ENCODE data around the gene SCFD2. TPM values are rescaled to one million over a fixed set of nuclear protein-coding genes. Genes with fewer than 3 reads are reported as not detected.

The SCFD2 gene
- polyA plus RNA-seq, 1 of the 3 experiments (the other 2 are of a cell fraction) = 14.1 TPM

DNA sequence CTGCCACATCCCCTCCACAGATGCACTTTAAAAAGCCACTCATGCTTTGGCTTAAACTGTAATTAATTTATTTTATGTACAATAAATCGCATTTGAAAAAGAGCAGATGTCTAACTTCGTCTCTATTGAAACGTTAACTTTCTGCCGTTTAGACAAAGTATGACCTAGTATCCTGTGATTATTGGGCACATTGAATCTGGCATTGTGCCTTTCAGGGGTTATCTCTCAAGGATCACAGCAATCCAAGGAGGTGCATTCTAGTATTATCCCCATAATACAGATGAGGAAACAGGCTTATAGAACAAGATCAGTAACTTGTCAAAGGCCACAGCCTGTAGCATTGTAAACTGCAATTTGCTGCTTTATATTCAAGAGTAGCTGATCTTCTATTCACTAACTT lies 499.1 kb downstream of the SCFD2 start (continued):
- TF ChIP-seq, protein P1, sequence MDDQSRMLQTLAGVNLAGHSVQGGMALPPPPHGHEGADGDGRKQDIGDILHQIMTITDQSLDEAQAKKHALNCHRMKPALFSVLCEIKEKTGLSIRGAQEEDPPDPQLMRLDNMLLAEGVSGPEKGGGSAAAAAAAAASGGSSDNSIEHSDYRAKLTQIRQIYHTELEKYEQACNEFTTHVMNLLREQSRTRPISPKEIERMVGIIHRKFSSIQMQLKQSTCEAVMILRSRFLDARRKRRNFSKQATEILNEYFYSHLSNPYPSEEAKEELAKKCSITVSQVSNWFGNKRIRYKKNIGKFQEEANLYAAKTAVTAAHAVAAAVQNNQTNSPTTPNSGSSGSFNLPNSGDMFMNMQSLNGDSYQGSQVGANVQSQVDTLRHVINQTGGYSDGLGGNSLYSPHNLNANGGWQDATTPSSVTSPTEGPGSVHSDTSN (IDR thresholded peaks at IDR 0.05) = no peak
- TF ChIP-seq POLR2AphosphoS5 (IDR thresholded peaks at IDR 0.05; ENCODE audit: low read depth, low read length) = no peak

DNA sequence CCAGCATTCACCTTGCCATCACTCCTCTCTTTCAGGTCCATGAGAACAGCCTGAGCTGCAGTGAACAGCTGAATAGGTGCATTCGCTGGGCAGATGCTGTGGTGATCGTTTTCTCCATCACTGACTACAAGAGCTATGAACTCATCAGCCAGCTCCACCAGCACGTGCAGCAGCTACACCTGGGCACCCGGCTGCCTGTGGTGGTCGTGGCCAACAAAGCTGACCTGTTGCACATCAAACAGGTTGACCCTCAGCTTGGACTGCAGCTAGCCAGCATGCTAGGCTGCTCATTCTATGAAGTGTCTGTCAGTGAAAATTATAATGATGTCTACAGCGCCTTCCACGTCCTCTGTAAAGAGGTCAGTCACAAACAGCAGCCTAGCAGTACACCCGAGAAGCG lies 500.6 kb downstream of the SCFD2 start:
- Histone ChIP-seq H2AFZ (ENCODE audit: low read depth) (no peak overlapping the region), H3F3A (replicated peaks; ENCODE audit: insufficient read depth) (peaks cover 9% of the 10 kb centered on the region), H3K4me1 (ENCODE audit: control insufficient read depth in 1 of 2, insufficient read depth in 2 of 2, low read depth in 1 of 2, low read length in 1 of 2) (peaks cover 0 to 62% of the 10 kb centered on the region in 2 experiments; a peak in 3 of 4 replicates), H3K9me2 (no peaks in the 10 kb centered on the region), H3K9me3 (no peaks in the 10 kb centered on the region), H3K4me2 (no peak overlapping the region), H3K27me3 (ENCODE audit: insufficient read depth) (no peaks in the 10 kb centered on the region; the same call in 1 of the 2 replicates), H3K27ac (ENCODE audit: low read depth in 2 of 2, low read length in 1 of 2) (peak overlapping the region in 1 of 2 experiments; percentile 100; a peak in 2 of 4 replicates), H3K79me2 (ENCODE audit: insufficient read depth) (no peaks in the 10 kb centered on the region), H4K20me1 (ENCODE audit: insufficient read depth) (no peaks in the 10 kb centered on the region), H3K9ac (no peak overlapping the region), H3K36me3 (replicated peaks in 1 of 2; ENCODE audit: control insufficient read depth in 1 of 2, insufficient read depth in 2 of 2, low read length in 1 of 2) (peaks cover 0 to 17% of the 10 kb centered on the region in 2 experiments), H3K4me3 (ENCODE audit: low read depth in 2 of 2, low read length in 1 of 2) (peak overlapping the region in 1 of 2 experiments; percentile 73; a peak in 1 of 4 replicates)
- TF ChIP-seq SIN3A (IDR thresholded peaks at IDR 0.05; ENCODE audit: borderline replicate concordance, low read depth, low read length) = no peak
- no peak for TF ChIP-seq RFX5 (IDR thresholded peaks at IDR 0.05; ENCODE audit: low read length)
- no peak for TF ChIP-seq CHD2 (IDR thresholded peaks at IDR 0.05; ENCODE audit: low read length, partially characterized antibody)
- no peak for TF ChIP-seq SMC3 (IDR thresholded peaks at IDR 0.05; ENCODE audit: low read depth, low read length)
- TF ChIP-seq, protein P2, sequence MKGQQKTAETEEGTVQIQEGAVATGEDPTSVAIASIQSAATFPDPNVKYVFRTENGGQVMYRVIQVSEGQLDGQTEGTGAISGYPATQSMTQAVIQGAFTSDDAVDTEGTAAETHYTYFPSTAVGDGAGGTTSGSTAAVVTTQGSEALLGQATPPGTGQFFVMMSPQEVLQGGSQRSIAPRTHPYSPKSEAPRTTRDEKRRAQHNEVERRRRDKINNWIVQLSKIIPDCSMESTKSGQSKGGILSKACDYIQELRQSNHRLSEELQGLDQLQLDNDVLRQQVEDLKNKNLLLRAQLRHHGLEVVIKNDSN (IDR thresholded peaks at IDR 0.05; ENCODE audit: borderline replicate concordance, low read depth) = no peak
- no peak for TF ChIP-seq JUND (IDR thresholded peaks at IDR 0.05)
- no peak for TF ChIP-seq RAD21 (IDR thresholded peaks at IDR 0.05; ENCODE audit: low read length)
- TF ChIP-seq TCF12 (IDR thresholded peaks at IDR 0.05) = no peak
- no peak for TF ChIP-seq MEF2A (IDR thresholded peaks at IDR 0.05; ENCODE audit: borderline replicate concordance, low read depth)
- TF ChIP-seq RXRA (IDR thresholded peaks at IDR 0.05; ENCODE audit: borderline replicate concordance, low read depth) = no peak
- TF ChIP-seq, protein P3, sequence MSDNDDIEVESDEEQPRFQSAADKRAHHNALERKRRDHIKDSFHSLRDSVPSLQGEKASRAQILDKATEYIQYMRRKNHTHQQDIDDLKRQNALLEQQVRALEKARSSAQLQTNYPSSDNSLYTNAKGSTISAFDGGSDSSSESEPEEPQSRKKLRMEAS (IDR thresholded peaks at IDR 0.05; ENCODE audit: low read depth) = no peak
- TF ChIP-seq, protein P4, sequence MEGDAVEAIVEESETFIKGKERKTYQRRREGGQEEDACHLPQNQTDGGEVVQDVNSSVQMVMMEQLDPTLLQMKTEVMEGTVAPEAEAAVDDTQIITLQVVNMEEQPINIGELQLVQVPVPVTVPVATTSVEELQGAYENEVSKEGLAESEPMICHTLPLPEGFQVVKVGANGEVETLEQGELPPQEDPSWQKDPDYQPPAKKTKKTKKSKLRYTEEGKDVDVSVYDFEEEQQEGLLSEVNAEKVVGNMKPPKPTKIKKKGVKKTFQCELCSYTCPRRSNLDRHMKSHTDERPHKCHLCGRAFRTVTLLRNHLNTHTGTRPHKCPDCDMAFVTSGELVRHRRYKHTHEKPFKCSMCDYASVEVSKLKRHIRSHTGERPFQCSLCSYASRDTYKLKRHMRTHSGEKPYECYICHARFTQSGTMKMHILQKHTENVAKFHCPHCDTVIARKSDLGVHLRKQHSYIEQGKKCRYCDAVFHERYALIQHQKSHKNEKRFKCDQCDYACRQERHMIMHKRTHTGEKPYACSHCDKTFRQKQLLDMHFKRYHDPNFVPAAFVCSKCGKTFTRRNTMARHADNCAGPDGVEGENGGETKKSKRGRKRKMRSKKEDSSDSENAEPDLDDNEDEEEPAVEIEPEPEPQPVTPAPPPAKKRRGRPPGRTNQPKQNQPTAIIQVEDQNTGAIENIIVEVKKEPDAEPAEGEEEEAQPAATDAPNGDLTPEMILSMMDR (IDR thresholded peaks at IDR 0.05) = no peak
- no peak for TF ChIP-seq YY1 (IDR thresholded peaks at IDR 0.05; ENCODE audit: low read depth)
- no peak for TF ChIP-seq RCOR1 (IDR thresholded peaks at IDR 0.05; ENCODE audit: low read length)
- TF ChIP-seq, protein P5, sequence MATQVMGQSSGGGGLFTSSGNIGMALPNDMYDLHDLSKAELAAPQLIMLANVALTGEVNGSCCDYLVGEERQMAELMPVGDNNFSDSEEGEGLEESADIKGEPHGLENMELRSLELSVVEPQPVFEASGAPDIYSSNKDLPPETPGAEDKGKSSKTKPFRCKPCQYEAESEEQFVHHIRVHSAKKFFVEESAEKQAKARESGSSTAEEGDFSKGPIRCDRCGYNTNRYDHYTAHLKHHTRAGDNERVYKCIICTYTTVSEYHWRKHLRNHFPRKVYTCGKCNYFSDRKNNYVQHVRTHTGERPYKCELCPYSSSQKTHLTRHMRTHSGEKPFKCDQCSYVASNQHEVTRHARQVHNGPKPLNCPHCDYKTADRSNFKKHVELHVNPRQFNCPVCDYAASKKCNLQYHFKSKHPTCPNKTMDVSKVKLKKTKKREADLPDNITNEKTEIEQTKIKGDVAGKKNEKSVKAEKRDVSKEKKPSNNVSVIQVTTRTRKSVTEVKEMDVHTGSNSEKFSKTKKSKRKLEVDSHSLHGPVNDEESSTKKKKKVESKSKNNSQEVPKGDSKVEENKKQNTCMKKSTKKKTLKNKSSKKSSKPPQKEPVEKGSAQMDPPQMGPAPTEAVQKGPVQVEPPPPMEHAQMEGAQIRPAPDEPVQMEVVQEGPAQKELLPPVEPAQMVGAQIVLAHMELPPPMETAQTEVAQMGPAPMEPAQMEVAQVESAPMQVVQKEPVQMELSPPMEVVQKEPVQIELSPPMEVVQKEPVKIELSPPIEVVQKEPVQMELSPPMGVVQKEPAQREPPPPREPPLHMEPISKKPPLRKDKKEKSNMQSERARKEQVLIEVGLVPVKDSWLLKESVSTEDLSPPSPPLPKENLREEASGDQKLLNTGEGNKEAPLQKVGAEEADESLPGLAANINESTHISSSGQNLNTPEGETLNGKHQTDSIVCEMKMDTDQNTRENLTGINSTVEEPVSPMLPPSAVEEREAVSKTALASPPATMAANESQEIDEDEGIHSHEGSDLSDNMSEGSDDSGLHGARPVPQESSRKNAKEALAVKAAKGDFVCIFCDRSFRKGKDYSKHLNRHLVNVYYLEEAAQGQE (IDR thresholded peaks at IDR 0.05; ENCODE audit: low read depth, low read length) = no peak
- no peak for DNase-seq
- ChIA-PET CTCF (interaction anchor here (1.0 to 3.6 kb wide), 5 partner anchors 69 to 320 kb away, joined by 3 to 25 read pairs (median 7); no protein-coding TSS in a partner anchor), POLR2A (interaction anchor here (0.7 to 3.5 kb wide), 6 partner anchors 91 to 1369 kb away, joined by 3 to 26 read pairs (median 4); no protein-coding TSS in a partner anchor)
- WGBS (ENCODE audit: low lambda C conversion rate) = 60% methylated on average over 5 of the region's 9 CpGs
